Kidney (tissue), 14 donors: Measurements from ENCODE around the gene MATN1. TPM values are rescaled to one million over a fixed set of nuclear protein-coding genes. Genes with fewer than 3 reads are reported as not detected.

ENCODE experiments used
- DNase-seq, 5 donors: peaks; one replicate each; pipeline ENCODE4 v3.0.0-alpha.2; 2013 to 2020
- FAIRE-seq: peaks from 2 replicates; lab custom pipeline; 2012; peaks lifted over from hg19 to GRCh38; lab: Jason Lieb, UNC
- H3K27ac ChIP-seq, 2 donors: one replicate each; pipeline ENCODE4 v1.7.0; 2013; ENCODE audit warnings: low read depth in 2 of 2, low read length in 2 of 2, inconsistent platforms in 1 of 2
- H3K27me3 ChIP-seq: one replicate; pipeline ENCODE4 v1.7.1; 2013; ENCODE audit warnings: low read length, inconsistent platforms; ENCODE audit not compliant: control insufficient read depth, insufficient read depth
- H3K36me3 ChIP-seq, 3 donors: one replicate each; pipeline versions ENCODE4 v1.7.0 to v1.7.1; 2013; ENCODE audit warnings: low read length in 3 of 3, control low read depth in 1 of 3, inconsistent platforms in 1 of 3; ENCODE audit not compliant: insufficient read depth in 3 of 3, control insufficient read depth in 2 of 3
- H3K4me1 ChIP-seq, 3 donors: one replicate each; pipeline versions ENCODE4 v1.7.0 to v1.7.1; 2013; ENCODE audit warnings: low read length in 3 of 3, inconsistent platforms in 1 of 3, low read depth in 1 of 3; ENCODE audit not compliant: control insufficient read depth in 2 of 3, insufficient read depth in 2 of 3
- H3K4me3 ChIP-seq, 3 donors: one replicate each; pipeline versions ENCODE4 v1.7.0 to v1.8.1; 2013; ENCODE audit warnings: low read length in 3 of 3, control low read depth in 1 of 3, inconsistent platforms in 1 of 3
- H3K9ac ChIP-seq, 3 donors: one replicate each; pipeline versions ENCODE4 v1.7.0 to v1.7.1; 2013; ENCODE audit warnings: low read length in 3 of 3, control low read depth in 1 of 3, inconsistent platforms in 1 of 3
- H3K9me3 ChIP-seq, 3 donors: one replicate each; pipeline versions ENCODE4 v1.7.0 to v1.7.1; 2013; ENCODE audit warnings: low read length in 3 of 3, control low read depth in 1 of 3, inconsistent platforms in 1 of 3; ENCODE audit not compliant: control insufficient read depth in 2 of 3, insufficient read depth in 1 of 3
- CTCF ChIP-seq: IDR thresholded peaks from 3 replicates; pipeline ENCODE4 v1.5.1; 2012; ENCODE audit warnings: mild to moderate bottlenecking, moderate library complexity, borderline replicate concordance; ENCODE audit not compliant: insufficient read depth; ENCODE audit errors: extremely low read depth
- intact Hi-C: fragments of 100-400 bp; cut with DNase I; formaldehyde crosslinking; loops from one replicate; pipeline ENCODE4 v1.11.1; 2022
- polyA plus RNA-seq: library from polyadenylated mRNA; stranded (reverse); fragments of 350-450 nt; fragmentation: Illumina TruSeq; extraction: RNeasy Lipid Tissue Mini Kit (QIAGEN cat#74804); gene quantifications from one replicate; pipeline ENCODE4 v1.2.3, GENCODE V29; 2014; ENCODE audit warnings: low read depth, low replicate concordance; ENCODE audit not compliant: insufficient read depth
- total RNA-seq: library from RNA; stranded (reverse); fragmentation: NEBNext Ultra II Directional; extraction: Animal tissue kit (Norgen Biotek cat#: 25700); gene quantifications from one replicate; pipeline ENCODE4 v1.2.1, GENCODE V29; 2021
- donor health status: control.
- donor health status: control.
- donor health status: control.
- donor health status: control.
- donor health status: control.
- donor health status: DM: yes; HTN: yes; CAD: no.
- donor health status: Normal renal cell carcinoma (clear cell type).

The MATN1 gene
- total and polyA plus RNA-seq, 2 donors from 2014 or later, result 0.13 TPM; not detected in 1

- Histone ChIP-seq H3K4me1 (peaks cover 0 to 3% (median 3%) of the 10 kb centered on the region in 3 donors), H3K9me3 (no peaks in the 10 kb centered on the region), H3K27ac (no peak overlapping the region), H3K4me3 (no peak overlapping the region), H3K36me3 (no peaks in the 10 kb centered on the region), H3K9ac (no peak overlapping the region), H3K27me3 (no peaks in the 10 kb centered on the region)
- intact Hi-C loops, result no loop called here
- FAIRE-seq (no peak), DNase-seq (peak in 1 of 5 donors; percentile 55)
- TF ChIP-seq CTCF, result no peak
These were observed 5.0 kb upstream of the MATN1 start for GRCh38 chr1:30728340-30728739.

GRCh38 chr1:30727824-30728223 lies 4.4 kb upstream of the MATN1 start:
- Histone ChIP-seq H3K9me3 (no peaks in the 10 kb centered on the region), H3K36me3 (no peaks in the 10 kb centered on the region), H3K27ac (no peak overlapping the region), H3K4me1 (peaks cover 0 to 3% (median 3%) of the 10 kb centered on the region in 3 donors), H3K27me3 (no peaks in the 10 kb centered on the region), H3K4me3 (no peak overlapping the region), H3K9ac (no peak overlapping the region)
- intact Hi-C loops, result no loop called here
- no peak for TF ChIP-seq CTCF
- DNase-seq (no peak), FAIRE-seq (no peak)

GRCh38 chr1:30726773-30727684 lies 3.6 kb upstream of the MATN1 start:
- no peaks in the 10 kb centered on the region for H3K9me3 ChIP-seq
- no peak for TF ChIP-seq CTCF
- no peak for FAIRE-seq
- H3K36me3 ChIP-seq, result no peaks in the 10 kb centered on the region
- H3K27me3 ChIP-seq, result no peaks in the 10 kb centered on the region
- H3K9ac ChIP-seq, result no peak overlapping the region
- peak in 2 of 5 donors; percentile 30 to 51 for DNase-seq
- intact Hi-C loops, result no loop called here
- no peak overlapping the region for H3K27ac ChIP-seq
- H3K4me3 ChIP-seq, result no peak overlapping the region
- peaks cover 0 to 3% (median 3%) of the 10 kb centered on the region in 3 donors for H3K4me1 ChIP-seq
